T-cell (primary cell): ENCODE data around the gene JSRP1. TPM values are rescaled to one million over a fixed set of nuclear protein-coding genes. Genes with fewer than 3 reads are reported as not detected.
A peak's percentile ranks its signal among the peaks of the same experiment; 100 is the strongest.

ENCODE experiments used
- ATAC-seq, 4 experiments: fragments of 200-7000 bp in 3 of 4; fragments of 150-1000 bp in 1 of 4; cut with Tn5 transposase; replicated peaks in 1 of 4; 1 replicate in 3 of 4; 2 replicates in 1 of 4; pipeline ENCODE4 v1.10.0; 2021; ENCODE audit warnings: moderate library complexity in 3 of 4, mild to moderate bottlenecking in 2 of 4, moderate number of reproducible peaks in 1 of 4
- CTCF ChIA-PET, 2 donors: fragments of 300-600 bp; sonication (Branson Sonifier 250); formaldehyde crosslinking; loops; one replicate each; lab custom pipeline; 2022; ENCODE audit warnings: antibody characterized with exemption in 2 of 2; lab: Charles Lee
- POLR2A ChIA-PET, 2 donors: fragments of 300-600 bp; sonication (Branson Sonifier 250); formaldehyde crosslinking; loops; one replicate each; lab custom pipeline; 2022; ENCODE audit warnings: antibody characterized with exemption in 2 of 2; lab: Charles Lee
- DNase-seq, 35 experiments: peaks; one replicate each; pipeline versions ENCODE4 v3.0.0 to v3.0.0-alpha.2; 2013 to 2023
- H3K27ac ChIP-seq: one replicate; pipeline ENCODE4 v1.5.1; 2013; ENCODE audit warnings: low read length
- H3K27me3 ChIP-seq, 2 experiments: replicated peaks in 1 of 2; 1 replicate in 1 of 2; 2 replicates in 1 of 2; pipeline versions ENCODE4 v1.6.1 to v1.7.0; 2013; ENCODE audit warnings: low read length in 1 of 2, mixed read lengths in 1 of 2; ENCODE audit not compliant: control insufficient read depth in 2 of 2, insufficient read depth in 2 of 2; ENCODE audit errors: extremely low read depth in 1 of 2
- H3K36me3 ChIP-seq, 2 donors: 1 replicate in 1 of 2; 2 replicates in 1 of 2; pipeline versions ENCODE4 v1.6.1 to v1.7.0; 2013; ENCODE audit warnings: low read length in 1 of 2; ENCODE audit not compliant: control insufficient read depth in 2 of 2, insufficient read depth in 1 of 2; ENCODE audit errors: extremely low read depth in 1 of 2
- H3K4me1 ChIP-seq, 2 experiments: 1 replicate in 1 of 2; 2 replicates in 1 of 2; pipeline versions ENCODE4 v1.6.1 to v1.7.0; 2013; ENCODE audit warnings: low read length in 2 of 2, mixed read lengths in 1 of 2; ENCODE audit not compliant: insufficient read depth in 2 of 2, control insufficient read depth in 1 of 2; ENCODE audit errors: extremely low read depth in 1 of 2
- H3K4me3 ChIP-seq, 2 donors: 1 replicate in 1 of 2; 2 replicates in 1 of 2; pipeline versions ENCODE4 v1.5.1 to v1.7.0; 2013; ENCODE audit warnings: mild to moderate bottlenecking in 2 of 2, low read length in 1 of 2, moderate library complexity in 1 of 2; ENCODE audit not compliant: control insufficient read depth in 1 of 2; ENCODE audit errors: extremely low read depth in 1 of 2
- H3K9me3 ChIP-seq: 2 replicates; pipeline ENCODE4 v1.7.0; 2013
- H3K27ac Mint-ChIP-seq, 2 donors: one replicate each; pipeline ENCODE4 v1.8.0; 2020 to 2021; ENCODE audit warnings: mild to moderate bottlenecking in 2 of 2, mixed read lengths in 2 of 2
- H3K27me3 Mint-ChIP-seq, 2 donors: one replicate each; pipeline ENCODE4 v1.8.0; 2021 to 2022; ENCODE audit warnings: mixed read lengths in 2 of 2
- H3K36me3 Mint-ChIP-seq: one replicate; pipeline ENCODE4 v1.8.0; 2021; ENCODE audit warnings: mixed read lengths
- H3K4me1 Mint-ChIP-seq, 3 donors: one replicate each; pipeline ENCODE4 v1.8.0; 2020 to 2022; ENCODE audit warnings: mixed read lengths in 3 of 3, mild to moderate bottlenecking in 1 of 3
- H3K4me3 Mint-ChIP-seq, 3 donors: one replicate each; pipeline ENCODE4 v1.8.0; 2020 to 2022; ENCODE audit warnings: mild to moderate bottlenecking in 3 of 3, mixed read lengths in 3 of 3, moderate library complexity in 3 of 3
- H3K9me3 Mint-ChIP-seq, 3 donors: one replicate each; pipeline ENCODE4 v1.8.0; 2020 to 2022; ENCODE audit warnings: mixed read lengths in 3 of 3
- WGBS: methylation state at CpG from one replicate; pipeline ENCODE4 v1.1.5; 2013; ENCODE audit warnings: missing lambda C conversion rate; ENCODE audit not compliant: insufficient coverage; 5-methylcytosine and 5-hydroxymethylcytosine counted together
- total RNA-seq, 35 experiments: library from RNA in 6 of 35; stranded (reverse) in 6 of 35; fragments of 120-200 nt in 1 of 35; gene quantifications; one replicate each; pipeline versions ENCODE4 v1.2.1 to v1.2.4 and lab custom pipeline; 2013 to 2026

JSRP1 gene
- total RNA-seq, 5 donors from 2014 or later (not counting 1 experiment from before 2014, with no cell fraction given): 0.42 to 1.5 (median 1.0) TPM; not detected in 1

DNA sequence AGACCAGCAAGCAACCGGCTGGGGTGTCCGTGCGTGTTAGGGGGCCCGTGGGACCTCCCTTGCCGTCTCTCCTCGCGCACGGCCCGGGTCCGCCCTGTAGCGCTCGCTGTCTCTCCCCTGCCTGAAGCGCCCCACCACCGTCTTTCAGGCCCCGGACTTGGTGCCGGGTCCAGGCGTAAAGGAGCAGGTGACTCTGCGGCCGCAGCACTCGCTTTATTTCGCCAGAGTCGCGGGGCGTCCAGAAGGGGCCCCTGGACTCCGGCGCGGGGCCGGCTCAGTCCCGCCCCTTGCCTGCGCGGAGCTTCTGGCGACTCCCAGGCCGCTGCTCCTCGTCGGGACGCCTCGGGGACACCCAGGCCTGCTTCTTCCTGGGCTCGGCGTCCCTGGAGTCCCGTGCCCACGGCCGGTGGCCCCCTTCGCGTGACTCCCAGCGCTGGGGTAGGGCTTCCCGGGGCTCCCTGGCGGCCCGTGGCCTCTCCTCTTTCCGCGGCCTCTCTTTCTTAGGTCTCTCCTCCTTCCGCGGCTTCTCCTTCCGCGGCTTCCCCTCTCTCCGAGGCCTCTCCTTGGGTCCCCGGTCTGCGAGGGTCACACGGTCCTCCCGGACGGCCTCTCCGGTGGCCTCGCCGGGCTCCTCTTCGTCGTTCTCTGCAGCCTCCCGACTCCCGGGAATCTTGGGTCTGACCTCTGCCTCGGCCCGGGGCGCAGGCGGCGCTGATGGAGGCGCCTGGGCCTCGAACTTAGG lies 4.0 kb downstream of the JSRP1 start:
- ChIA-PET CTCF (interaction anchor here in 1 of 2 donors (0.6 kb wide), 1 partner anchor 1735 kb away, joined by 10 read pairs; no protein-coding TSS in a partner anchor), POLR2A (interaction anchor here in 1 of 2 donors (0.5 kb wide), 1 partner anchor 9 kb away, joined by 4 read pairs; no protein-coding TSS in a partner anchor)
- no peak for DNase-seq
- peaks cover 0 to 9% of the 10 kb centered on the region in 2 donors for H3K36me3 ChIP-seq
- peaks cover 5 to 58% of the 10 kb centered on the region in 2 experiments for H3K4me1 ChIP-seq
- H3K9me3 Mint-ChIP-seq: no peaks in the 10 kb centered on the region
- H3K4me3 Mint-ChIP-seq: peak overlapping the region; percentile 71 to 81 (median 73)
- H3K4me3 ChIP-seq: peak overlapping the region; percentile 52 to 67
- no peaks in the 10 kb centered on the region for H3K36me3 Mint-ChIP-seq
- H3K27ac Mint-ChIP-seq: no peak overlapping the region
- WGBS: 14% methylated on average over 68 of the region's 74 CpGs
- no peak for ATAC-seq
- peaks cover 0 to 16% of the 10 kb centered on the region in 2 donors for H3K27me3 Mint-ChIP-seq
- H3K9me3 ChIP-seq: no peaks in the 10 kb centered on the region
- H3K4me1 Mint-ChIP-seq: peaks cover 9 to 29% (median 11%) of the 10 kb centered on the region in 3 donors
- H3K27me3 ChIP-seq: peaks cover 0 to 50% of the 10 kb centered on the region in 2 experiments
- no peak overlapping the region for H3K27ac ChIP-seq

DNA sequence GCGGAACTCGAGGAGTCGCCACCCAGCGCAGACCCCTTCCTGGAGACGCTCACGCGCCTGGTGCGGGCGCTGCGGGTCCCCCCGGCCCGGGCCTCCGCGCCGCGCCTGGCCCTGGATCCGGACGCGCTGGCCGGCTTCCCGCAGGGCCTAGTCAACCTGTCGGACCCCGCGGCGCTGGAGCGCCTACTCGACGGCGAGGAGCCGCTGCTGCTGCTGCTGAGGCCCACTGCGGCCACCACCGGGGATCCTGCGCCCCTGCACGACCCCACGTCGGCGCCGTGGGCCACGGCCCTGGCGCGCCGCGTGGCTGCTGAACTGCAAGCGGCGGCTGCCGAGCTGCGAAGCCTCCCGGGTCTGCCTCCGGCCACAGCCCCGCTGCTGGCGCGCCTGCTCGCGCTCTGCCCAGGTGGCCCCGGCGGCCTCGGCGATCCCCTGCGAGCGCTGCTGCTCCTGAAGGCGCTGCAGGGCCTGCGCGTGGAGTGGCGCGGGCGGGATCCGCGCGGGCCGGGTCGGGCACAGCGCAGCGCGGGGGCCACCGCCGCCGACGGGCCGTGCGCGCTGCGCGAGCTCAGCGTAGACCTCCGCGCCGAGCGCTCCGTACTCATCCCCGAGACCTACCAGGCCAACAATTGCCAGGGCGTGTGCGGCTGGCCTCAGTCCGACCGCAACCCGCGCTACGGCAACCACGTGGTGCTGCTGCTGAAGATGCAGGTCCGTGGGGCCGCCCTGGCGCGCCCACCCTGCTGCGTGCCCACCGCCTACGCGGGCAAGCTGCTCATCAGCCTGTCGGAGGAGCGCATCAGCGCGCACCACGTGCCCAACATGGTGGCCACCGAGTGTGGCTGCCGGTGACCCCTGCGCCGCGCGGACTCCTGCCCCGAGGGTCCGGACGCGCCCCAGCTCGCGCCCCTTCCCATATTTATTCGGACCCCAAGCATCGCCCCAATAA lies 4.8 kb downstream of the JSRP1 start:
- Mint-ChIP-seq H3K4me3 (peak overlapping the region; percentile 43 to 81 (median 52)), H3K27me3 (peaks cover 0 to 16% of the 10 kb centered on the region in 2 donors), H3K9me3 (no peaks in the 10 kb centered on the region), H3K27ac (no peak overlapping the region), H3K4me1 (peaks cover 4 to 24% (median 8%) of the 10 kb centered on the region in 3 donors), H3K36me3 (no peaks in the 10 kb centered on the region)
- Histone ChIP-seq H3K27ac (no peak overlapping the region), H3K27me3 (peaks cover 0 to 50% of the 10 kb centered on the region in 2 experiments), H3K36me3 (peaks cover 5 to 17% of the 10 kb centered on the region in 2 donors), H3K4me1 (peaks cover 5 to 52% of the 10 kb centered on the region in 2 experiments), H3K9me3 (no peaks in the 10 kb centered on the region), H3K4me3 (peak overlapping the region; percentile 52 to 67)
- ChIA-PET POLR2A (no interaction called here), CTCF (no interaction called here)
- ATAC-seq (peak; percentile 6 to 29 (median 22)), DNase-seq (peak in 1 of 35 experiments; percentile 42)
- 6% methylated on average over 124 of the region's 125 CpGs for WGBS

DNA sequence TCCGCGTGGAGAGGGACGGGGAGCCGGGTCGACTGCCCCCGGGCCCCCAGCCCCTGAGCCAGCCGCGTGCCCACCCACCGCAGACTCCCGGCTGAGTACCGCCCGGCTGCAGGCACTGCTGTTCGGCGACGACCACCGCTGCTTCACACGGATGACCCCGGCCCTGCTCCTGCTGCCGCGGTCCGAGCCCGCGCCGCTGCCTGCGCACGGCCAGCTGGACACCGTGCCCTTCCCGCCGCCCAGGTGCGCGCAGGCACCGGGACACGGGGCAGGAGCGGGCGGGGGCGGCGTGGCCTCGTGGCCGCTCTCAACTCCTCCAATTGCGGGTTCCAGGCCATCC lies 5.5 kb downstream of the JSRP1 start:
- Mint-ChIP-seq H3K27ac (no peak overlapping the region), H3K27me3 (peaks cover 0 to 16% of the 10 kb centered on the region in 2 donors), H3K4me3 (peak overlapping the region in 1 of 3 donors; percentile 20), H3K9me3 (no peaks in the 10 kb centered on the region), H3K36me3 (peaks cover 3% of the 10 kb centered on the region), H3K4me1 (peaks cover 4 to 22% (median 8%) of the 10 kb centered on the region in 3 donors)
- Histone ChIP-seq H3K9me3 (no peaks in the 10 kb centered on the region), H3K27ac (no peak overlapping the region), H3K27me3 (peaks cover 0 to 56% of the 10 kb centered on the region in 2 experiments), H3K36me3 (peaks cover 5 to 23% of the 10 kb centered on the region in 2 donors), H3K4me1 (peaks cover 5 to 46% of the 10 kb centered on the region in 2 experiments), H3K4me3 (peak overlapping the region in 1 of 2 donors; percentile 67)
- no peak for ATAC-seq
- 21% methylated on average over 36 of the region's 40 CpGs for WGBS
- POLR2A ChIA-PET: no interaction called here
- CTCF ChIA-PET: no interaction called here
- no peak for DNase-seq

DNA sequence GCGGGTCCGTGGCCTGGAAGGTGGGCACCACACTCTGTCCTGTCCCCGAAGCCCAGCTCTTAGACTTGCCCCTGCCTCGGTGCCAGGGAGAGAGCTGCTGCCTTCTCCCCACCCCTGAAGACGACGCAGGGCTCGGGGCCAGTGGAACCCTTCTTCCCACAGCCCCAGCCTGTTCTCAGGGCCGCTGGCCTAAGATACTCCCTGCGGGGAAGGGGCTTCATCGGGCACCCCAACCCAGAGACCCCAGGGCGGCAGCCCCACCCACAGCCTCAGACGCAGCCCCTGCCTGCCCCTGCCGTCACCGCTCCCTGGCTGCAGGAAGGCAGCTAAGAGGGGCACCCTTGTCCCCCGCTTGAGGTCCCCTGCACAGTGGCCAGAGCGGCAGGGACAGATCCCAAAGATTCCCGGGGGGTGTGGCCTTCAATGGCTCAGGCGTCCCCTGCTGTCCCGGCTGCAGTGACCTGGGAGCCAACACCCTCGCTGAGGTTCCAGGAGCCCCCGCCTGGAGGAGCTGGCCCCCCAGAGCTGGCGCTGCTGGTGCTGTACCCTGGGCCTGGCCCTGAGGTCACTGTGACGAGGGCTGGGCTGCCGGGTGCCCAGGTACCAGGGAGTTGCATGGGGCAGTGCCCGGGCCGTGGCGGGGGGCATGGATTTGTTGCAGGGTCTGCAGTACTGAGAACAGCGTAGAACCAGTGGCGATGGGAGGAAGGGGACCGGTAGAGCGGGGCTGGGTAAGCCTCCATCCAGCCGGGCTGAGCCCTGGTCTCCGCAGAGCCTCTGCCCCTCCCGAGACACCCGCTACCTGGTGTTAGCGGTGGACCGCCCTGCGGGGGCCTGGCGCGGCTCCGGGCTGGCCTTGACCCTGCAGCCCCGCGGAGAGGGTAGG lies 6.1 kb downstream of the JSRP1 start:
- ATAC-seq (peak in 1 of 4 experiments; percentile 7), DNase-seq (no peak)
- H3K36me3 Mint-ChIP-seq: peaks cover 6% of the 10 kb centered on the region
- WGBS: 45% methylated on average over 36 of the region's 43 CpGs
- Histone ChIP-seq H3K27ac (no peak overlapping the region), H3K4me3 (peak overlapping the region in 1 of 2 donors; percentile 32), H3K9me3 (no peaks in the 10 kb centered on the region), H3K4me1 (peaks cover 5 to 46% of the 10 kb centered on the region in 2 experiments), H3K36me3 (peaks cover 9 to 29% of the 10 kb centered on the region in 2 donors), H3K27me3 (peaks cover 0 to 55% of the 10 kb centered on the region in 2 experiments)
- POLR2A ChIA-PET: no interaction called here
- no peaks in the 10 kb centered on the region for H3K9me3 Mint-ChIP-seq
- H3K27ac Mint-ChIP-seq: no peak overlapping the region
- H3K4me3 Mint-ChIP-seq: peak overlapping the region in 1 of 3 donors; percentile 20
- H3K27me3 Mint-ChIP-seq: peaks cover 0 to 16% of the 10 kb centered on the region in 2 donors
- CTCF ChIA-PET: interaction anchor here in 1 of 2 donors (0.7 kb wide), 1 partner anchor 10 kb away, joined by 3 read pairs; no protein-coding TSS in a partner anchor
- peaks cover 4 to 22% (median 8%) of the 10 kb centered on the region in 3 donors for H3K4me1 Mint-ChIP-seq

DNA sequence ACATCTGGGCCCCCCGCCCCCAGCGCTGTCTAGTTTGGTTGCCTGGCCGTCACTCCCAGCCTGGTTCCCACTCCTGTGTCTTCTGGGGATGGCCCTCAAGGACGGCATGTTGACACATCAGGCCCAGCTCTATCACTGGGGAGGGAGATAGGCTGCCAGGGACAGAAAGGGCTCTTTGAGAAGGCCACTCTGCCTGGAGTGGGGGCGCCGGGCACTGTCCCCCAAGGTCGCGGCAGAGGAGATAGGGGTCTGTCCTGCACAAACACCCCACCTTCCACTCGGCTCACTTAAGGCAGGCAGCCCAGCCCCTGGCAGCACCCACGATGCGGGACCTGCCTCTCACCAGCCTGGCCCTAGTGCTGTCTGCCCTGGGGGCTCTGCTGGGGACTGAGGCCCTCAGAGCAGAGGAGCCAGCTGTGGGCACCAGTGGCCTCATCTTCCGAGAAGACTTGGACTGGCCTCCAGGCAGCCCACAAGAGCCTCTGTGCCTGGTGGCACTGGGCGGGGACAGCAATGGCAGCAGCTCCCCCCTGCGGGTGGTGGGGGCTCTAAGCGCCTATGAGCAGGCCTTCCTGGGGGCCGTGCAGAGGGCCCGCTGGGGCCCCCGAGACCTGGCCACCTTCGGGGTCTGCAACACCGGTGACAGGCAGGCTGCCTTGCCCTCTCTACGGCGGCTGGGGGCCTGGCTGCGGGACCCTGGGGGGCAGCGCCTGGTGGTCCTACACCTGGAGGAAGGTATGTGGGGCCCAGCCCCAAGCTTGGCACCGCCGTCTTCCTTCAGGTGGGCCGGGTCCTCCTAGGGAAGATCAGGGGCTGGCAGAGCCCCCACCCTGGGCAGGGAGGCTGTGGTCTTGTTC lies 7.0 kb downstream of the JSRP1 start, which contains the start of gene AMH:
Gene AMH, plus strand, starts transcription at position 314 of the 857 bp plus-strand sequence. Its CDS starts 10 bp downstream, at position 324.
- no peak within 1 kb of the TSS for H3K27ac Mint-ChIP-seq
- Histone ChIP-seq H3K27ac (no peak within 1 kb of the TSS), H3K9me3 (no peaks in the 10 kb centered on the region), H3K36me3 (peaks cover 15 to 38% of the 10 kb centered on the region in 2 donors), H3K27me3 (peaks cover 0 to 52% of the 10 kb centered on the region in 2 experiments), H3K4me1 (peaks cover 5 to 50% of the 10 kb centered on the region in 2 experiments), H3K4me3 (peak within 1 kb of the TSS in 1 of 2 donors; percentile 32)
- DNase-seq (no peak), ATAC-seq (no peak)
- peaks cover 12% of the 10 kb centered on the region for H3K36me3 Mint-ChIP-seq
- peaks cover 0 to 16% of the 10 kb centered on the region in 2 donors for H3K27me3 Mint-ChIP-seq
- no peaks in the 10 kb centered on the region for H3K9me3 Mint-ChIP-seq
- CTCF ChIA-PET: interaction anchor here in 1 of 2 donors (0.7 kb wide), 1 partner anchor 11 kb away, joined by 3 read pairs; no protein-coding TSS in a partner anchor
- WGBS: 78% methylated on average over 23 of the region's 27 CpGs
- peaks cover 4 to 21% (median 8%) of the 10 kb centered on the region in 3 donors for H3K4me1 Mint-ChIP-seq
- peak within 1 kb of the TSS in 1 of 3 donors; percentile 20 for H3K4me3 Mint-ChIP-seq
- POLR2A ChIA-PET: no interaction called here
